Upper lobe of left lung (tissue), 6 donors: ENCODE data around the gene SLIT1. TPM values are rescaled to one million over a fixed set of nuclear protein-coding genes. Genes with fewer than 3 reads are reported as not detected.

Experiments used
- ATAC-seq, 2 donors: fragments of 200-7000 bp; cut with Tn5 transposase; one replicate each; pipeline ENCODE4 v1.9.1; 2022; ENCODE audit warnings: mild to moderate bottlenecking in 2 of 2, moderate library complexity in 2 of 2; ENCODE audit not compliant: low FRiP score in 2 of 2
- DNase-seq, 2 donors: peaks; one replicate each; pipeline ENCODE4 v3.0.0-alpha.2; 2019 to 2020
- H3K27ac ChIP-seq, 4 donors: fragments of 200-600 bp; sonication (generic); one replicate each; pipeline ENCODE4 v1.5.1; 2016 to 2019
- H3K27me3 ChIP-seq, 4 donors: fragments of 200-600 bp; sonication (generic); one replicate each; pipeline ENCODE4 v1.5.1; 2017 to 2019
- H3K36me3 ChIP-seq, 4 donors: fragments of 200-600 bp; sonication (generic); one replicate each; pipeline ENCODE4 v1.5.1; 2016 to 2019
- H3K4me1 ChIP-seq, 4 donors: fragments of 200-600 bp; sonication (generic); one replicate each; pipeline ENCODE4 v1.5.1; 2018 to 2019
- H3K4me3 ChIP-seq, 4 donors: fragments of 200-600 bp; sonication (generic); one replicate each; pipeline ENCODE4 v1.5.1; 2017 to 2019; ENCODE audit warnings: mild to moderate bottlenecking in 2 of 4, moderate library complexity in 1 of 4
- H3K9me3 ChIP-seq, 4 donors: fragments of 200-600 bp; sonication (generic); one replicate each; pipeline ENCODE4 v1.5.1; 2018 to 2019
- CTCF ChIP-seq, 6 experiments: fragments of 450-650 bp in 4 of 6; fragments of 200-600 bp in 2 of 6; sonication (generic) in 2 of 6; IDR thresholded peaks; one replicate each; pipeline ENCODE4 v1.5.1; 2016 to 2019; ENCODE audit warnings: antibody characterized with exemption in 6 of 6
- EP300 ChIP-seq, 4 donors: sonication (generic); formaldehyde crosslinking; IDR thresholded peaks; one replicate each; pipeline ENCODE4 v1.5.1; 2017; ENCODE audit warnings: antibody characterized with exemption in 4 of 4, control low read depth in 2 of 4
- POLR2A ChIP-seq, 4 donors: fragments of 450-650 bp; IDR thresholded peaks; one replicate each; pipeline ENCODE4 v1.5.1; 2016 to 2017; ENCODE audit warnings: antibody characterized with exemption in 4 of 4, mild to moderate bottlenecking in 2 of 4
- POLR2AphosphoS5 ChIP-seq, 2 donors: sonication (generic); formaldehyde crosslinking; IDR thresholded peaks; one replicate each; pipeline ENCODE4 v1.5.1; 2017; ENCODE audit warnings: antibody characterized with exemption in 2 of 2
- WGBS, 2 donors: methylation state at CpG; one replicate each; pipeline ENCODE4 v1.1.5; 2017 to 2018; 5-methylcytosine and 5-hydroxymethylcytosine counted together
- total RNA-seq, 6 donors: library from RNA; depleted of rRNA in 4 of 6; stranded (reverse); fragments of >200 nt in 4 of 6; gene quantifications; one replicate each; pipeline versions ENCODE4 v1.1.0 to v1.2.1, GENCODE V29; 2016 to 2021
- donor health status: DM: no; HTN: no; CAD: no; lungs with moderate emphysema.
- donor health status: DM: no; HTN: yes; CAD: no; lungs with severe emphysema.

Gene SLIT1
- total RNA-seq, 6 donors from 2014 or later, result 0.30 to 1.6 (median 0.54) TPM; not detected in 1

GRCh38 chr10:97204826-97205679 lies 19.3 kb upstream of the SLIT1 start:
- ATAC-seq (no peak), DNase-seq (no peak)
- Histone ChIP-seq H3K4me3 (no peak overlapping the region), H3K4me1 (no peaks in the 10 kb centered on the region), H3K36me3 (no peaks in the 10 kb centered on the region), H3K27ac (no peak overlapping the region), H3K27me3 (no peaks in the 10 kb centered on the region), H3K9me3 (no peaks in the 10 kb centered on the region)
- TF ChIP-seq POLR2A (IDR thresholded peaks at IDR 0.05), result no peak
- TF ChIP-seq CTCF (IDR thresholded peaks at IDR 0.05), result no peak
- TF ChIP-seq EP300 (IDR thresholded peaks at IDR 0.05), result no peak
- TF ChIP-seq POLR2AphosphoS5 (IDR thresholded peaks at IDR 0.05), result no peak
- 90 to 93% methylated on average over 12 of the region's 14 CpGs for WGBS, 2 donors

GRCh38 chr10:97203220-97203619 lies 17.5 kb upstream of the SLIT1 start:
- Histone ChIP-seq H3K36me3 (no peaks in the 10 kb centered on the region), H3K4me1 (no peaks in the 10 kb centered on the region), H3K27me3 (no peaks in the 10 kb centered on the region), H3K4me3 (no peak overlapping the region), H3K27ac (no peak overlapping the region), H3K9me3 (no peaks in the 10 kb centered on the region)
- 93 to 94% methylated on average over 7 of the region's 7 CpGs for WGBS, 2 donors
- ATAC-seq (no peak), DNase-seq (no peak)
- TF ChIP-seq EP300 (IDR thresholded peaks at IDR 0.05) (no peak), CTCF (IDR thresholded peaks at IDR 0.05) (no peak), POLR2A (IDR thresholded peaks at IDR 0.05) (no peak), POLR2AphosphoS5 (IDR thresholded peaks at IDR 0.05) (no peak)

GRCh38 chr10:97200616-97201015 lies 14.9 kb upstream of the SLIT1 start:
- ATAC-seq (no peak), DNase-seq (no peak)
- Histone ChIP-seq H3K27ac (no peak overlapping the region), H3K4me1 (peaks cover 6 to 10% (median 9%) of the 10 kb centered on the region in 4 donors), H3K4me3 (no peak overlapping the region), H3K9me3 (no peaks in the 10 kb centered on the region), H3K36me3 (no peaks in the 10 kb centered on the region), H3K27me3 (peaks cover 0 to 6% (median 2%) of the 10 kb centered on the region in 4 donors)
- TF ChIP-seq CTCF (IDR thresholded peaks at IDR 0.05), result no peak
- TF ChIP-seq EP300 (IDR thresholded peaks at IDR 0.05), result no peak
- no peak for TF ChIP-seq POLR2A (IDR thresholded peaks at IDR 0.05)
- no peak for TF ChIP-seq POLR2AphosphoS5 (IDR thresholded peaks at IDR 0.05)
- 54 to 55% methylated on average over 6 of the region's 6 CpGs for WGBS, 2 donors

GRCh38 chr10:97199152-97199551 lies 13.4 kb upstream of the SLIT1 start:
- 15 to 30% methylated on average over 3 of the region's 3 CpGs for WGBS, 2 donors
- DNase-seq, result no peak
- H3K4me1 ChIP-seq, result peaks cover 6 to 12% (median 9%) of the 10 kb centered on the region in 4 donors
- no peaks in the 10 kb centered on the region for H3K9me3 ChIP-seq
- H3K27ac ChIP-seq, result no peak overlapping the region
- peaks cover 0 to 6% (median 3%) of the 10 kb centered on the region in 4 donors for H3K27me3 ChIP-seq
- H3K4me3 ChIP-seq, result no peak overlapping the region
- no peak for ATAC-seq
- no peak for TF ChIP-seq CTCF (IDR thresholded peaks at IDR 0.05)
- TF ChIP-seq EP300 (IDR thresholded peaks at IDR 0.05), result no peak
- no peak for TF ChIP-seq POLR2AphosphoS5 (IDR thresholded peaks at IDR 0.05)
- no peak for TF ChIP-seq POLR2A (IDR thresholded peaks at IDR 0.05)
- H3K36me3 ChIP-seq, result no peaks in the 10 kb centered on the region
